GM18873 (cell line): ENCODE measurements around the gene NUDT12.

Experiments
- ATAC-seq: cut with Tn5 transposase; IDR thresholded peaks from one replicate; pipeline ENCODE4 v1.9.1; 2021; ENCODE audit warnings: mild to moderate bottlenecking, moderate library complexity, moderate number of reproducible peaks; ENCODE audit not compliant: unreplicated experiment, low FRiP score

NUDT12 gene

DNA sequence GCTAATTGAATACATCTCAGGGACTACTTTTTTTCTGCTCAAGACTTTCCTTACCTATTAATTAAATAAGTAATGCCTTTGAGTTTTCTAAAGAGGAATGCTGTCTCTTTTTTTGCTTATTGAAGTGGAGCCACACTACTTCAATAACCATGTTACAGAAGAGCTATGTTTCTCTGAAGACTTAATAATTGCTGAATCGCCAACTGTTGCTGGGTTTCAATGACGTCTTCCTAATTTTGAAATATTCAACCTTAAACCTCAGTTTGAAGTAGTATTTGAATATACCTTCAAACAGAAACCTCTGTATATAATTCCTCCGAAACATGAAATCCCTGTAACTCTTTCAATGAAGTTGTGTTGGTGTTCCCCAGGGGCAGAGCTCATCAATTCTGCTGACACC is 21.0 kb downstream of the NUDT12 start:
- ATAC-seq = no peak

GRCh38 chr5:103541114-103541513 is 21.5 kb downstream of the NUDT12 start:
- ATAC-seq = no peak

DNA sequence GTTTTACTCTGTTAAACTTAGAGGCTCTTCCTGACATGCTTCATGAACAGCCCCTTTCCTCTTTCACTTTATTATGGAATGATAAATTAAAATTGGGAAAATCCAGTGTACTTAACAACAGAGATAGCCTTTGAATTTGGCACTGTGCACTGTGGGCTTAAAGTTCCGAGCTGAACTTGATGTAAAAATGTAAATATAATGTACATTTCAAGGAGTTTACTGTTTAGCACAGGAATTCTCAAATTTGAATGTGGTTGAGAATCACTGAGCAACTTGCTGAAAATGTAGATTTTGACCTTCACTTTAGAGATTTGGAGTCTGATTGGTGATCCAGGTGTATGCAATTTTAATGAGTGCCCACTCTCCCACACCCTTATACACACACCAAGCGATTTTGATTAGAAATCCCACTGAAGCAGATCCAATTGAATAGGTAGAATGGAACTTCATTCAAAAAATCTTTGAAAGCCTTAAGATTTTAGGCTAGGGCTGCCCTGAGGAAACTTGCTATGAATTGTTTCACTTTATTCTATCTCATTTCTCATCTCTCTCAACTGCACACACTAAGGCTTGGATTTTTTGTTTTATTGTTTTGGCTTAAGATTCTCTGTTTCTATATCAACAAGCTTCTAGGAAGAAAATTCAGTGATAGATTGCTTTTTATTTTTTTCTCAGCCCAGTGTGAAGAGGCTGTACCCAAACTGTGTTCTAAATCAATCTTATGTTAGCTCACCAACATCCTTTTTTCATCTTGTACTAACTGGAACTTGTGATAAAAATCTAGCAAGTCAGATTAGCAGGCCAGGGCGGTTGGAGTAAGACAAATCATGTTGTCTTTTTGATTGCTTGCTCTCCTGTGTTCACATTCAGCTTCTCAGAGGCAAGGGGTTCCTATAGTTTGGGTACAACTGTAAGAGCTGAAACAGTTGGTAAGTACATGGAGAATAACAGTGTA is 22.9 kb downstream of the NUDT12 start:
- ATAC-seq = no peak

- no peak for ATAC-seq
Measured at GRCh38 chr5:103532086-103532734, 30.4 kb downstream of the NUDT12 start.

DNA sequence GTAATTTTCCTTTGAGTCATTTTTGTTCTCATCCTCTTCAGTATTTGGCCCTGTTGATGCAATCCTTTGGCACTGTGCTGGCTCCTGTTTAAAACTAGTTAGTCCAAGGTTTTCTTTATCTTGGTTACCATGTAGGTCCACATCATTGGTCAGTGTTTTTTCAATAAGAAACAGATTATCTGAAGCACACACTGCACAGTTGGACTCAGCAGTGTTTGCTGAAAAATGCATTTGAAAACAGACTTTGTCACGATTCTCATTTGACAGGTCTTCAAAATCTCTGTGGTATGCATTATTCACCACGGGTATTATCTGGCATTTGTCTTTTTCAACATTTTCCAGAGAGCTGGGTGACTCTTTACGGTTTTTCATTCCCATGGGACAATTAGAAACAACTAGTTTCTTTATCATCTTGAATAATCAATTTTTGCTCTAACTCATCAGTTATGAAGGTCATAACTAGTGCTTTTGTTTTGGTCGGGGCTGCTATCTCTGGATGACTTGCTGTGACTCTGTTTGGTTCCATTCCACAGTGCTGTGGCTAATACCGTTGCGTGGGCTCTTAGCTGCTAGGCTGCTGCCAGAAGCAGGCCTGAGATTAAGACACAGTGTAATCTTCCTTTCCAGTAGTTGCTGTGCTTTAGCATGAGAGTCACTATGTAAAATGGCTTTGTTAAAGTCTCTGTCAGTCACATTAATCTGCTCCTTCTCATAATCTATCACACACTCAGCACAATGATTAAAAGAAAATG is 36.2 kb downstream of the NUDT12 start:
- no peak for ATAC-seq

DNA sequence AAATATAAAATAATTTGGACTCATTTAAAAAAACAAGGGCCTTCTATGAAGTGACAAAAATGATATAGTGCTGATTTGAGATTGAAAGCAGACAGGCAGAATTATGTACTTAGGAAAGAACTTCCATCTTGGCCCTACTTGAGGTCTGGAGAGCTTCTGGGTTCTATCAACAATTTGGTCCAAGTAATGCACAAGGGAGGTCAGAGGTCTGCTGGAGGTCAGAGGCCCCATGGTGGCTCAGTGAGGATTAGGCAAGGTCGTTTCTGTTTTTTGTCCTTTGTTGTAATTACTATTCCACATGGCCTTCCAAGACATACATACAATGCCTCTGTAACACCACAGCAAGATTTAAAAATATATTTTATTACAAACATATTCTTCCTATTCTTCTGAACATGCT is 37.2 kb downstream of the NUDT12 start:
- no peak for ATAC-seq

- ATAC-seq = no peak
Measured at GRCh38 chr5:103523319-103523718, 39.3 kb downstream of the NUDT12 start.

DNA sequence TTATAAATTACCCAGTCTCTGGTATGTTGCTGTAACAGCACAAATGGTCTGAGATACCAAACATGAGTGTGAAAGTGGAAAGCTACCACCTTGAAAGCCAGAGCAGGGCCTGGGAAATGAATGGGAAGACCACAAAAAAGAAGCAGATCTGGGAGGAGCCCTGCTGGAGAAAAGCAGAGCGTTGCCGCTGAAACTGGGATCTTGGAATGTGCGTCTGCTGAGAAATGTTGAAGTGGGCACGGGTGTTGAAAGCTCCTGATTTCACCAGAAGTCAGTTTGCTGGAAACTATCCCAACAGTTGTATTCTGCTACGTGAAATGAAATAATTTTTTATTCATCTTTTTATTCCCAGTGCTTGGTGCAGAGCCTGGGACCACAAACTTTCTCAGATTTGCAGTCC is 40.0 kb downstream of the NUDT12 start:
- ATAC-seq = no peak

- ATAC-seq = no peak
Measured at GRCh38 chr5:103519550-103519949, 43.0 kb downstream of the NUDT12 start.

DNA sequence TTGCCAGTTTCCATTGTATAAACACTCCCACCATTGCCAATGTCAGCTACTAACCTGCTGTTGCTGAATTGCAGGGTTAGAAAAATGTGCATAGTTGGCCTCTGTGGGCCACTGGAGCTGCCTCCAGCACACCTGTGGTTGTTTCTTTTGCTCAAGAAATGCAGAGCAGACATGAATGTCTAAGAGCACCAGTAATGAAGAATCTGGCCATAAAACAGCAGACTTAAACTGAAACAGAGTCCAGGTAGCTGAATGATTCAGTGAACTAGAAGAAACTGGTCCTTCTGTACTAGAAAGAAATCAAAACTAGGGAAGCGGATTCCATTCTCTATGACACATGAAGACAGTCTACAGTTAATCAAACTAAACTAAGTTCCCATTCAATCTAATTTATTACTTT is 48.2 kb downstream of the NUDT12 start:
- no peak for ATAC-seq

DNA sequence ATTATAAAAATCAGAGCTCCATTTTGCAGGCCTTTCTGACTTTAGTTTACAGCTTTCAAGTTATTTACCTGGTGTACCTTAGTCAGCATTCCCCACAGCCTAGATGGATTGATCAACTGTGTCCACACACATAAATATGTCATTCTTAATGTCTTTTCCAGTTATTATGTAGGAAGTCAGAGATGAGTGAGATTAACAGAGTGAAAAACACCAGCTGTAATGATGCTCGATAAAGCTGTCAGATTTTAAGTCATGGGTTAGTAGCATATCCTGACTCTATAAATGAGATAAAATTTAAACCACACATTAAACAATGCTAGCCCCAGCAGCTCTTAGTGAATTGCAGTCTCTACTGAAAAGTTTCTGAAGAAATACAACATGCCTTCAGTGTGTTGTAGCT is 48.9 kb downstream of the NUDT12 start:
- no peak for ATAC-seq

DNA sequence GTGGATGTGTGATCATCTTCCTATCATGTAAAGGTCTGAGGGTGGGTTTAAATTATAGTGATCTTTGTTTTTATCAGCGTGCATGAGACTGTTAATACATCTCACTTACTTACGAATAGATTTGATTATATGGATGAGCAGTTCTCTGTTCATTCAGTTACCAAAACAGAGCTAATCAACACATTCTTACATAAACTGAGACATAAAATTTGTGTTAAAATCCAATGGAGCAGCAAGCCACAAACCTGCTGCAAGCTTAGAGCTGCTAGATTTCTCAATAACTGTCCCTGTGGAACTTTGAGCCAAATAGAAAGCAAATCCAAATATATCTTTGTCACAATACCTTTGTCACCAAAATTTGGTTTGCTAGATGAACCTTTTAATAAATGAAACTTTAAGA is 50.1 kb downstream of the NUDT12 start:
- no peak for ATAC-seq

- ATAC-seq = no peak
Measured at GRCh38 chr5:103511554-103511885, 51.1 kb downstream of the NUDT12 start.

DNA sequence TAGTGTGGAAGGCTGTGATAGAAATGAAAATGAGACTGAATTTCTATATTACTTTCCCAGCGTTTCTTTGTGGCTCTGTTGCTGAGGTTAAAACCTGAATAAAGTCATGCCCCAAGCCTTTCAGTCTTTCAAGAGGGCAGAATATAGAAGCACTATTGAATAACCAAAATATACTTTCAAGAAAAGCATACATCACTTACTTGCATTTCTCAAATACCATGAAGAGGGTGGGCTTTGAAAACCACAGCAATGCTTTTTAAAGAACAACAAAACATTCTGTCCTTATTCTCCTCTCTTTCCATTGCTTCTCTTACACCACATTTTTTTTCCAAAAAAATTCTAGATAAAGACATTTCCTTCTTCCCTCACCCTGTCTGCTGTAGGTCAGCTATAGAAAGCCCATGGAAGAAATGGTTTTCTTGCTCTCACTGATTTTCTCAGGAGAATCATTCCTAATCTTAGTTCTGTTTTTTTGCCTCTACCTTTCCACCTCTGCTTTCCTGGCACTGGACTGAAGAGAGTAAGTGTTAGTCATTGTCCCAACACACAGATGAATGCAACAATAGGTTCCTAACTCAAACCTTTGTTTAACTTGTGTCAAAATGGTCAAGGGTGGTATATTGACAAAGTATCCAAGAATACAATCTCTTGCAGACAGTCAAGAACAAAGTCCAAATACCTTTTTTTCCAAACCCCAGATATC is 51.6 kb downstream of the NUDT12 start:
- no peak for ATAC-seq

DNA sequence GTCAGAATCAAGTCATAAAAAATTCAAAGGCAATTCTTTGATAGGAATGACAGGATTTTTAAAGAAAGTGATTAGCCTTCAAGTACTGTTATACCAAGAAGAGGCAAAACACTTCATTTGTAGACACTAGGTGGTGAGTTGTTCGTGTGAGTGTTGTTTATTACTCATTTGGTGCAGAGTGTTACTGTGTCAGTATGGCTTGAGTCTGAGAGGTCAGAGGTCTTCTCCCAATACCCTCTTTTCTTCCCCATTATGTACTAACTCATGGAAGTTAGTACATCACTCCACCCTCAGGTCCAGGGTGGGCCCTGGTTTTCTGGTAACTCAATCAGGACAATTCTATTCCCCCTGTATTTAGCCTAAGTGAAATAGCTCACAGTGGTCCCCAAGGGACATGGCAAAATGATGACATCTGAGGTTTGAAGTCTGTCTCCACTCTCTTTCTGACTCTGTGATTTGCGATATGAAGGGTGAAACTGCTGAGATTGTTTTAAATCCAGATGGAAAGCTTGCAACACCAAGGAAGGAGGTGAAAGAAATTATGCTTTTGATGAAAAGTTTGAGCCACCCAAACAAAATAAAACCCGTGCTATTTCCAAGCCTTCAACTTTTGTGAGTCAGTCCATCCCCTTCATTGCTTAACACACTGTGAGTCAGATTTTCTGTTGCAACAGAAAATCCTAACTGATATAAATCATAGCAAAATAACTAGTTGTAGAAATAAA is 56.8 kb downstream of the NUDT12 start:
- no peak for ATAC-seq

DNA sequence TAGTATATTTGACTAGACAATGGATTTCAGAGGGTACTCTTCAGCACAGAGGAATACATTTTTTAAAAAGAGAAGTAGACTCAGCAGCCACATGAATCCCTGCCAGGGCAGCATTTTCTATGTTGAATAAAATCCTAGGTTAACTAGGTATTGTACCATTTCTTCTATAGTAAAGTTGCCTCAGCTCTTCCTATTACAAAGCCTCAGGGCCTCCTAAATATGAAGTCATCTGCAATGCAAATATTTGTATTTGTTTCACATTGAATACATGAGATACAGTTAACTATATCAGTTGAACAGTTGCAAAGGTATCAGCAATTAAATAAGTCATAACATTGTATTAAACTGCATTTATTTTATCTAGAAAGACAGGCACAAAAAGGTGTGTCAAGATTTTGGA is 59.5 kb downstream of the NUDT12 start:
- no peak for ATAC-seq

- ATAC-seq = no peak
Measured at GRCh38 chr5:103502662-103503061, 59.9 kb downstream of the NUDT12 start.
